Measurements from ENCODE around the gene CHAF1A.

- TF ChIP-seq IRF2 (CRISPR knock-in tag; IDR thresholded peaks at IDR 0.05; ENCODE audit: borderline replicate concordance, low read depth) (no peak), SP1 (CRISPR knock-in tag; conservative IDR thresholded peaks at IDR 0.05) (no peak)
- TF ChIP-seq, protein P1, sequence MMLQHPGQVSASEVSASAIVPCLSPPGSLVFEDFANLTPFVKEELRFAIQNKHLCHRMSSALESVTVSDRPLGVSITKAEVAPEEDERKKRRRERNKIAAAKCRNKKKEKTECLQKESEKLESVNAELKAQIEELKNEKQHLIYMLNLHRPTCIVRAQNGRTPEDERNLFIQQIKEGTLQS (CRISPR knock-in tag; conservative IDR thresholded peaks at IDR 0.05) = no peak
Measured at GRCh38 chr19:4358709-4359626, 43.5 kb upstream of the CHAF1A start.
